K562 (cell line): Measurements from ENCODE around the gene SEC22A. TPM values are rescaled to one million over a fixed set of nuclear protein-coding genes. Genes with fewer than 3 reads are reported as not detected.

Source experiments
- ATAC-seq: fragments of 200-7000 bp; cut with Tn5 transposase; 3 replicates; pipeline ENCODE4 v1.9.1; 2020; ENCODE audit warnings: moderate library complexity
- BruUV-seq: library from RNA; stranded (reverse); fragments of 400-500 nt; replicated peaks from 2 replicates; lab custom pipeline; 2021; lab: Mats Ljungman, UMichigan
- CTCF ChIA-PET: fragments of 300-600 bp; formaldehyde crosslinking; extraction: SDS; loops from one replicate; lab custom pipeline; 2021; ENCODE audit warnings: low intra/inter-chr PET ratio; lab: Yijun Ruan, JAX
- POLR2A ChIA-PET: fragments of 300-600, 350-650 bp; sonication (Branson Sonifier 250); formaldehyde crosslinking; extraction: SDS; loops from one replicate; lab custom pipeline; 2021; ENCODE audit warnings: antibody characterized with exemption, inconsistent platforms; lab: Yijun Ruan, JAX
- DNase-seq, 4 experiments: peaks; one replicate each; pipeline versions ENCODE4 v3.0.0 to v3.0.0-alpha.2; 2011 to 2018; ENCODE audit warnings: low spot score in 3 of 4, mixed read lengths in 3 of 4; ENCODE audit errors: extremely low read depth in 1 of 4
- FAIRE-seq: peaks from 2 replicates; lab custom pipeline; 2011; peaks lifted over from hg19 to GRCh38; lab: Jason Lieb, UNC
- H2AFZ ChIP-seq: 2 replicates; pipeline ENCODE4 v1.6.0; 2011; ENCODE audit warnings: low read depth, low read length, control low read depth, inconsistent platforms
- H3K27ac ChIP-seq: fragments of 200-600 bp; 3 replicates; pipeline ENCODE4 v1.8.0; 2011; ENCODE audit warnings: low read depth, mild to moderate bottlenecking, control low read depth, inconsistent platforms, low read length, moderate library complexity, mixed read lengths; ENCODE audit errors: extremely low read depth
- H3K27me3 ChIP-seq, 2 experiments: fragments of 300-600 bp in 1 of 2; 2 replicates in 1 of 2; 3 replicates in 1 of 2; pipeline versions ENCODE4 v1.6.0 to v1.8.0; 2011; ENCODE audit warnings: inconsistent platforms in 2 of 2, low read length in 2 of 2, mild to moderate bottlenecking in 1 of 2, mixed read lengths in 1 of 2, moderate library complexity in 1 of 2; ENCODE audit not compliant: control insufficient read depth in 2 of 2, insufficient read depth in 2 of 2
- H3K36me3 ChIP-seq: fragments of 300-600 bp; 3 replicates; pipeline ENCODE4 v1.8.0; 2011; ENCODE audit warnings: mild to moderate bottlenecking, low read length, inconsistent platforms; ENCODE audit not compliant: control insufficient read depth, insufficient read depth
- H3K4me1 ChIP-seq, 2 experiments: fragments of 200-600 bp in 1 of 2; replicated peaks in 1 of 2; 2 replicates in 1 of 2; 3 replicates in 1 of 2; pipeline versions ENCODE4 v1.5.1 to v1.8.0; 2011; ENCODE audit warnings: inconsistent platforms in 2 of 2, low read length in 2 of 2, mild to moderate bottlenecking in 1 of 2, mixed read lengths in 1 of 2, moderate library complexity in 1 of 2; ENCODE audit not compliant: control insufficient read depth in 2 of 2, insufficient read depth in 2 of 2
- H3K4me2 ChIP-seq: 2 replicates; pipeline ENCODE4 v1.6.1; 2011; ENCODE audit warnings: low read length, control low read depth, inconsistent platforms, mixed read lengths; ENCODE audit not compliant: insufficient read depth
- H3K4me3 ChIP-seq: fragments of 200-600 bp; sonication (generic), shearing (Covaris generic); 2 replicates; pipeline ENCODE4 v1.5.1; 2016; ENCODE audit warnings: control low read depth, inconsistent platforms
- H3K79me2 ChIP-seq: fragments of 200-600 bp; 3 replicates; pipeline ENCODE4 v1.8.0; 2011; ENCODE audit warnings: low read length, inconsistent platforms; ENCODE audit not compliant: control insufficient read depth, insufficient read depth
- H3K9ac ChIP-seq, 2 experiments: 2 replicates each; pipeline versions ENCODE4 v1.6.0 to v1.6.1; 2011; ENCODE audit warnings: low read depth in 2 of 2, low read length in 2 of 2, control low read depth in 1 of 2, inconsistent platforms in 1 of 2, mild to moderate bottlenecking in 1 of 2, mixed read lengths in 1 of 2; ENCODE audit not compliant: insufficient read depth in 1 of 2
- H3K9me1 ChIP-seq: one replicate; pipeline ENCODE4 v1.6.0; 2011; ENCODE audit warnings: inconsistent platforms, mild to moderate bottlenecking, low read length, moderate library complexity; ENCODE audit not compliant: control insufficient read depth, insufficient read depth
- H3K9me3 ChIP-seq: replicated peaks from 2 replicates; pipeline ENCODE4 v1.5.1; 2011; ENCODE audit warnings: low read depth, low read length, inconsistent platforms; ENCODE audit not compliant: control insufficient read depth, insufficient read depth
- H4K20me1 ChIP-seq: replicated peaks from 2 replicates; pipeline ENCODE4 v1.6.1; 2011; ENCODE audit warnings: low read length, inconsistent platforms, mixed read lengths; ENCODE audit not compliant: control insufficient read depth, insufficient read depth
- ARID1B ChIP-seq: fragments of 450-650 bp; IDR thresholded peaks from 2 replicates; pipeline ENCODE4 v1.6.1; 2016; ENCODE audit warnings: antibody characterized with exemption, mild to moderate bottlenecking, inconsistent platforms
- POLR3A ChIP-seq: IDR thresholded peaks from 2 replicates; pipeline ENCODE4 v1.6.1; 2011; ENCODE audit warnings: borderline replicate concordance, mild to moderate bottlenecking, moderate library complexity; ENCODE audit not compliant: insufficient read length, insufficient read depth; ENCODE audit errors: extremely low read depth
- RAD21 ChIP-seq, 2 experiments: fragments of 250-450 bp in 1 of 2; fragments of 450-650 bp in 1 of 2; sonication (Bioruptor Pico) in 1 of 2; formaldehyde crosslinking in 1 of 2; IDR thresholded peaks in 1 of 2; conservative IDR thresholded peaks in 1 of 2; 2 replicates each; pipeline versions ENCODE4 v1.4.0 to v1.8.0; 2020 to 2022; ENCODE audit warnings: mild to moderate bottlenecking in 2 of 2, moderate library complexity in 1 of 2
- SP1 ChIP-seq: sonication (generic); formaldehyde crosslinking; IDR thresholded peaks from 2 replicates; pipeline ENCODE4 v1.8.1; 2022; ENCODE audit warnings: mild to moderate bottlenecking, missing genetic modification reagents
- ZNF274 ChIP-seq: IDR thresholded peaks from 2 replicates; pipeline ENCODE4 v1.6.1; 2011; ENCODE audit warnings: low read depth, mild to moderate bottlenecking, low read length, moderate library complexity, borderline replicate concordance
- WGBS: fragments of 100-300 bp; shearing (Covaris generic); methylation state at CpG from one replicate; pipeline ENCODE4 v1.1.6; 2016; ENCODE audit warnings: low coverage, mixed read lengths; ENCODE audit not compliant: insufficient coverage; ENCODE audit errors: missing lambda C conversion rate; 5-methylcytosine and 5-hydroxymethylcytosine counted together
- in situ Hi-C: fragments of 300-500 bp; cut with MboI; formaldehyde crosslinking; loops from 4 replicates; pipeline ENCODE4 v1.15.0; 2018; ENCODE audit warnings: inconsistent platforms, mixed read lengths
- intact Hi-C: fragments of 100-400 bp; cut with micrococcal nuclease; formaldehyde crosslinking; loops from 2 replicates; pipeline ENCODE4 v1.14.2; 2022
- polyA plus RNA-seq, 8 experiments: library from polyadenylated mRNA; depleted of rRNA in 4 of 8; stranded (reverse) in 5 of 8; unstranded in 3 of 8; fragments of >200 nt; fragmentation: Nextera tagmentation in 2 of 8; fragmentation: Illumina TruSeq in 1 of 8; extraction: Ambion mirVana in 2 of 8; extraction: Trizol in 1 of 8; gene quantifications; 2 replicates each; pipeline versions ENCODE4 v1.2.1 to v1.2.3, GENCODE V29; 2011 to 2014; ENCODE audit warnings: inconsistent platforms in 1 of 8, missing spikeins in 1 of 8
- total RNA-seq, 7 experiments: library from RNA; depleted of rRNA in 6 of 7; stranded (reverse); fragments of >200 nt in 6 of 7; fragmentation: Illumina TruSeq in 2 of 7; extraction: Trizol in 2 of 7; gene quantifications; 2 replicates each; pipeline versions ENCODE4 v1.2.1 to v1.2.3, GENCODE V29; 2011 to 2021; ENCODE audit warnings: low replicate concordance in 1 of 7

SEC22A gene
- total and polyA plus RNA-seq, 9 of the 15 experiments (the other 6 are each of a cell fraction or from before 2014, with no cell fraction given), result 7.9 to 44.5 (median 20.5) TPM

GRCh38 chr3:123258811-123259420, 57.2 kb downstream of the SEC22A start (continued):
- TF ChIP-seq SP1 (CRISPR knock-in tag) (no peak), RAD21 (CRISPR knock-in tag; conservative IDR thresholded peaks at IDR 0.05 in 1 of 2, IDR thresholded peaks at IDR 0.05 in 1 of 2) (peak; percentile 28 to 67; a peak in 3 of 4 replicates)

DNA sequence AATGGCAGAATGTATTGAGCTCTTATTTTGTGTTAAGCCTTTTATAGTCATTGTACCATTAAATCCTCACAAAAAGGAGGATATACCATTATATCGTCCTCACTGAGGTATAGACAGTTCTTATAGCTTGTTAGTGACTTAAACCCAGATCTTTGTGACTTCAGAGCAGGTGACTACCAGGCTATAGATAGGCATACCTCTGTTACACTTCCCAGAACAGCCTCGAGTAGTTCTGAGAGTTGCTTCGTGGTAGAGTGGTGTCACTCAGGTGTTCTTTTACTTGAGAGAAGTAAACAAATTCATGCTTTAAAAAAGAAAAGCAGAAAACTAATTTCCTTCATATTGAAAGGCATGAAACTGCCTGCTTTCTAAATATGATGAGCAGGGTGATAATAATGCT, 59.9 kb downstream of the SEC22A start:
- Histone ChIP-seq H3K9me1 (no peaks in the 10 kb centered on the region), H3K4me3 (no peak overlapping the region), H2AFZ (no peak overlapping the region), H3K36me3 (0 out of 3 replicates have a peak, but pooled peaks cover 3% of the 10 kb centered on the region), H3K9me3 (no peaks in the 10 kb centered on the region), H3K27ac (no peak overlapping the region), H3K27me3 (no peaks in the 10 kb centered on the region), H3K9ac (no peak overlapping the region), H3K4me1 (no peaks in the 10 kb centered on the region; a peak in 1 of 5 replicates), H3K79me2 (no peaks in the 10 kb centered on the region), H3K4me2 (no peak overlapping the region), H4K20me1 (no peaks in the 10 kb centered on the region)
- intact Hi-C loops, result loop anchor here (10.0 kb wide), 1 partner anchor 227 kb away; no protein-coding TSS in a partner anchor
- DNase-seq, result no peak
- ChIA-PET CTCF (no interaction called here), POLR2A (interaction anchor here (0.5 kb wide), 1 partner anchor 13 kb away, joined by 4 read pairs; no protein-coding TSS in a partner anchor)
- in situ Hi-C loops, result no loop called here
- BruUV-seq, result no TSS peak
- no peak for ATAC-seq
- WGBS, result 52% methylated on average over 3 of the region's 3 CpGs
- TF ChIP-seq POLR3A (no peak), ARID1B (no peak), ZNF274 (no peak)
- FAIRE-seq, result no peak
